KMS-11 (cell line): ENCODE data around the gene RRH.

ENCODE experiments used
- H2AFZ ChIP-seq: fragments of 200-600 bp; sonication (generic); 2 replicates; pipeline ENCODE4 v1.6.1; 2016; ENCODE audit warnings: antibody characterized with exemption, mixed run types, low read depth
- H3K27ac ChIP-seq: fragments of 200-600 bp; sonication (generic); 2 replicates; pipeline ENCODE4 v1.6.1; 2016; ENCODE audit warnings: mild to moderate bottlenecking, mixed run types
- H3K27me3 ChIP-seq: fragments of 200-600 bp; sonication (generic); 2 replicates; pipeline ENCODE4 v1.6.1; 2017; ENCODE audit warnings: mild to moderate bottlenecking, low read depth, mixed run types, moderate library complexity; ENCODE audit not compliant: insufficient read depth
- H3K36me3 ChIP-seq: fragments of 200-600 bp; sonication (generic); 2 replicates; pipeline ENCODE4 v1.6.1; 2017; ENCODE audit warnings: mild to moderate bottlenecking, mixed run types; ENCODE audit not compliant: insufficient read depth
- H3K4me1 ChIP-seq: fragments of 200-600 bp; sonication (generic); 2 replicates; pipeline ENCODE4 v1.6.1; 2016; ENCODE audit warnings: mild to moderate bottlenecking, low read depth, mixed run types; ENCODE audit not compliant: poor library complexity, severe bottlenecking
- H3K4me2 ChIP-seq: fragments of 200-600 bp; sonication (generic); 2 replicates; pipeline ENCODE4 v1.7.0; 2016; ENCODE audit warnings: mild to moderate bottlenecking, mixed run types
- H3K4me3 ChIP-seq: fragments of 200-600 bp; sonication (generic); IDR thresholded peaks from 2 replicates; pipeline ENCODE4 v1.6.1; 2017; ENCODE audit warnings: low read depth, low read length, mixed read lengths; ENCODE audit not compliant: insufficient read depth
- H3K79me2 ChIP-seq: fragments of 200-600 bp; sonication (generic); 2 replicates; pipeline ENCODE4 v1.6.1; 2016; ENCODE audit warnings: low read depth, mixed run types; ENCODE audit not compliant: insufficient read depth
- H3K9ac ChIP-seq: fragments of 200-600 bp; sonication (generic); 2 replicates; pipeline ENCODE4 v1.6.1; 2016; ENCODE audit warnings: mild to moderate bottlenecking, mixed run types
- H4K20me1 ChIP-seq: fragments of 200-600 bp; sonication (generic); 2 replicates; pipeline ENCODE4 v1.6.1; 2016; ENCODE audit warnings: mild to moderate bottlenecking, mixed run types; ENCODE audit not compliant: insufficient read depth
- CTCF ChIP-seq: fragments of 200-600 bp; sonication (generic); conservative IDR thresholded peaks from 2 replicates; pipeline ENCODE4 v1.6.1; 2017; ENCODE audit warnings: low read depth, mild to moderate bottlenecking, antibody characterized with exemption, low read length, moderate library complexity, mixed read lengths

The RRH gene

GRCh38 chr4:109879636-109880314, 52.0 kb downstream of the RRH start:
- Histone ChIP-seq H3K36me3 (no peaks in the 10 kb centered on the region), H3K9ac (no peak overlapping the region), H3K4me2 (no peak overlapping the region), H3K27ac (no peak overlapping the region), H4K20me1 (no peaks in the 10 kb centered on the region), H3K4me3 (no peak overlapping the region), H3K27me3 (no peaks in the 10 kb centered on the region), H2AFZ (no peak overlapping the region), H3K4me1 (peaks cover 4% of the 10 kb centered on the region), H3K79me2 (no peaks in the 10 kb centered on the region)
- TF ChIP-seq CTCF, result no peak

- Histone ChIP-seq H3K27me3 (no peaks in the 10 kb centered on the region), H3K79me2 (no peaks in the 10 kb centered on the region), H3K27ac (no peak overlapping the region), H3K9ac (no peak overlapping the region), H3K36me3 (no peaks in the 10 kb centered on the region), H4K20me1 (no peaks in the 10 kb centered on the region), H3K4me2 (no peak overlapping the region), H3K4me3 (no peak overlapping the region), H3K4me1 (no peaks in the 10 kb centered on the region), H2AFZ (no peak overlapping the region)
- TF ChIP-seq CTCF, result no peak
These were observed 58.5 kb downstream of the RRH start for GRCh38 chr4:109886303-109886702.

GRCh38 chr4:109887071-109887470, 59.3 kb downstream of the RRH start:
- Histone ChIP-seq H3K9ac (no peak overlapping the region), H3K27ac (no peak overlapping the region), H3K79me2 (no peaks in the 10 kb centered on the region), H3K4me2 (no peak overlapping the region), H3K36me3 (no peaks in the 10 kb centered on the region), H2AFZ (no peak overlapping the region), H4K20me1 (no peaks in the 10 kb centered on the region), H3K4me3 (no peak overlapping the region), H3K4me1 (no peaks in the 10 kb centered on the region), H3K27me3 (no peaks in the 10 kb centered on the region)
- no peak for TF ChIP-seq CTCF

GRCh38 chr4:109890076-109890475, 62.3 kb downstream of the RRH start:
- no peaks in the 10 kb centered on the region for H3K79me2 ChIP-seq
- H3K4me2 ChIP-seq, result no peak overlapping the region
- no peak overlapping the region for H3K9ac ChIP-seq
- no peak for TF ChIP-seq CTCF
- H3K27me3 ChIP-seq, result no peaks in the 10 kb centered on the region
- no peak overlapping the region for H3K27ac ChIP-seq
- no peaks in the 10 kb centered on the region for H3K4me1 ChIP-seq
- no peaks in the 10 kb centered on the region for H3K36me3 ChIP-seq
- H4K20me1 ChIP-seq, result no peaks in the 10 kb centered on the region
- no peak overlapping the region for H2AFZ ChIP-seq
- no peak overlapping the region for H3K4me3 ChIP-seq
